HG02571 (cell line): ENCODE data around the gene OTX1.
A peak's percentile ranks its signal among the peaks of the same experiment; 100 is the strongest.
"Not testable (repeated sequence)": the region's sequence is repeated elsewhere in the genome, so short reads cannot be mapped to it uniquely, and the experiment has no call there.

ENCODE experiments used
- ATAC-seq: cut with Tn5 transposase; IDR thresholded peaks from one replicate; pipeline ENCODE4 v1.9.1; 2021; ENCODE audit warnings: mild to moderate bottlenecking, moderate library complexity; ENCODE audit not compliant: unreplicated experiment

Gene OTX1

DNA sequence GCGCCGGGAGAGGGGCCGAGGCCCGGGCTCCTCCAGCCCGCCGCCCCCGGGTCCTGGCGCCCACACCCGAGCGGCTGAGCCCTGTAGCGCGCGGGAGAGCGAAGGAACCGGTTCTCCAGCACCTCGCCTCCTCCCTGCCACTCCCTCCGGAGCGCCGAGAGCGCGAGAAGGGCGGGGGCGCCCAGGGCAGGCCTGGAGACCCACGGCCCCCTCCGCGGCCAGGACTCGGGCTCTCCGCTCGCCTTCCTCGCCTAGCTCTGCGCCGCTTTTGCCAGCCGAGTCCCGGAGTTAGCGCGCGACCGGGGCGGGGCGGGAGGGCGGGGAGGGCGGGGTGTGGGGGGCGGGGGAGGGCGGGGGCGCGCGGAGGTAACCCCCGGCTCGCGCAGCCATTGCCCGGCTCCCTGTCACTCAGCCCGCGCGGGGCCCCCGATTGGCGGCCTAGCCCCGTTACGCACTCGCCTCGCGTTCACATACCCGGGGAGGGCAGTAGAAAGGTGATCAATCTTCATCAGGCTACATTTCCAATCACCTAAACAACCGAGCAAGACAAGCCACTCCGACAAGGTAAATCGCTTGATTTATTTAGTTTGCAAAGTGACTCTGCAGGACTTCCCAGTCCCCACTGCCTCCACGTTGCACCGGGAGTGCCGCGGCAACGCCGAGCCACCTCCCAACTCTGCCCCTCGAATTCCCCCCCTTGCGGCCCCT is at the start of gene OTX1:
Gene OTX1 (plus strand): TSS at position 497 of the 708 bp plus-strand sequence. CDS start 2,161 bp downstream, outside the sequence.
- ATAC-seq: peak; percentile 84

DNA sequence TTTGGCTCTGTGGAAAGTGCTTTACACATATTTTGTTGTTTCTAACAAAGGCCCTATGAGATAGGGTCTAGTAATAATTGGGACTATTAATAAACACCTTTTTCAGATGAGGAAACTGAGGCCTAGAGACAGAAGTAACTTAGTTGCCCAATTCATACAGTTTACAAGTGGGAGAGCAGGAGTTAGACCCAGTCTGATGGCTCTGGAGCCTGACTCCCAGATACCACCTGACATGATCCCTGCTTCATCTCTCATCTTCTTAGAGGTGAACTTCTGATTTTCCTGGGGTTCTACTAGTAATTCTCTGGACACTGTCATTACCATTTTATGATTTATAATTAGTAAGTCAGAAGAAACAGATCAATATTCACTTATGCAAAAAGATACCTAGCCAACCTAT is 49.1 kb upstream of the OTX1 start:
- ATAC-seq: no peak

DNA sequence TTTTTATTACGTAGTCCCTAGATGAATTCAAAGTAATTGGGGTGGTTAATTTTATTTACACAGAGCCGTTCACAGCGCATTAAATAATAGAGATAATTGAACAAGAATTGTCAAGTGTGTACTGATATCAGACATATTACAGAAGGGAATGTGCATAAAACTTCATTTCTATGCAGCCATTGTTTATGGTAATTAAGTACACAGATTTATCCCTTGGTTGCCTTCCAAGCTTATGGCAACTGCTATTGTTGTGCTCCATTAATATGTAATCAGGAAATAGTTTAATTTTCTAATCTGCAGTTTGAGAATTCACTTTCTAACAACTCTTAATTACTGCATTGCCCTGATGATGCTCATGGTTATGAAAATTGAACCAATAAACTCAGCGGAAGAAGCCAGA is 47.3 kb upstream of the OTX1 start:
- no peak for ATAC-seq

DNA sequence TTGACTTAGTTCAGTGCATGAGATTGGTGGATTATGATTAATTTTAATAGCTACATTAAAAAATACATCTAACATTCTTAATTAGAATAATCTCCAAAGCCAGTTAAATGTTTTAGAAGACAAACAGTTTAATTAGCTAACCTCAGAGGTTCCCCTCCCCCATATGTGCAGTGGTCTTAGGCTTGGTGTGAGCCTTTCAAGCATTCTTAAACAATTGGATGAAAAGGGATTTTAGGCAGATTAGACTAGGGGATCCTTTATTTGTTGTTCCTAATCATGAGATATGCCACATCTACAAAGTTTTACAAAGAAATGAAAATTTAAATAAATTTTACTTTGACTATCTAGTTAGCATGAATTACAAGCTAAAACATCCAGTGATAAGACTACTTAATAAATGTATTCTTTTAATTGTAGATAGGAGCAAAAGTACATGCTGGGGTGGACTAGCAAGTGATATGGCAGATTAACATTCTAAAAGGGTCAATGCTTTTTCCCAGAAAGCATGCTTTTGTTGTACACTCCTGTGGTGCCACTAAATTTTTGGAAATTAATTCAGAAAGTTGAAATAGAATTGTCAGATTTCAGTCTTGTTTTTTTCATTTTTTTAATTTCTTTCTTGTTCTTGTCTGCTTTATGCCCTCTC is 42.7 kb upstream of the OTX1 start:
- ATAC-seq: no peak

DNA sequence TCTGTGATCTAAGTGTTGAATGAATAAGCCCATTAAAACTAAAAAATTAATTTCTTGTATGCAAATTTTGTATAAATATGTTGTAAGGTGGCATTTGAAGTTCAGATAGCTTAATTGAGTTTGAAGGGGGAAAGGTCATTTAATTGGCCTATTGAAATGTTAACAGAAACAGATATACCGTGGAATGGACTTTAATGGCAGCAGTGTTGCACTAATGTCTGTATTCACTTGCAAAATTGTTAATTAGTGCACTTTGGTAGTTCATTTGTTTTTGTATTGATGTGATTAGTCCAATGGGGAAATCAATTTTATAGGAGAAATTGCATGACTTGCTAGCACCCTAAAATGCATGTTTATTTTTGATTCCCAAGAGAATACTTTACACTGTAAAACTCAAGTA is 41.8 kb upstream of the OTX1 start:
- no peak for ATAC-seq

DNA sequence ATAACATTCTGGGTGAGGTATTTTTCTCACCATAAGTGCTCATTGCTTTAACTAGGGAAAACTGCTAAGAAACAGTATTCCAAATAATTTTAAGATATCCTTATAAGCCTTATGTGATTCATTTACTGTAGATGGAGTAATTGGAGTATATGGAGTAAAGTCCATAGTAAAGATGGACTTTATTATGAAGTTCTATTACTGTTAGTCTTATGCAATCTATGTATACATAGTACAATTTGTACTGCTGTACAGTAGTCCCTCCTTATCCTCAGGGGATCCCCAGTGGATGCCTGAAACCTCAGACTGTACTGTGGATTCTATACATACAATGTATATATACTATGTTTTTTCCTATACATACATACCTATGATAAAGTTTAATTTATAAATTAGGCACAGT is 41.1 kb upstream of the OTX1 start:
- no peak for ATAC-seq

DNA sequence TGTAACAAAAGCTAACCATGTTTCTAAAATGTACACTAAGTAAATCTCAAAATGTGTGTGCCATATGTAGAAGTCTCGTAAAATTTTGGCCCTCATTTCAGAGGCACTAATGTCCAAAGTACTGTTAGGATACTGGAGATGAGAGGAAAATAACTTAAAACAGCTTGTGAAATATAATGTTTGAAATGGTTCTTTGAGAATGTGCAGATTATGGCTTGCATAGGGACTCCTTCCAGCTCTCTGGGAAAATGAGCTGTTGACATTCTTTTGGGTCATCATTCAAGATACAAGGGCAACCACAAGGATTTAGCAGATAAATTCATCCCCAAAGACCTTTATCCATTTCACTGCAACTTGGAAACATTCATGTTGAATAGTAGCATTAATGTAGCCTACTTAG is 38.1 kb upstream of the OTX1 start:
- ATAC-seq: no peak

DNA sequence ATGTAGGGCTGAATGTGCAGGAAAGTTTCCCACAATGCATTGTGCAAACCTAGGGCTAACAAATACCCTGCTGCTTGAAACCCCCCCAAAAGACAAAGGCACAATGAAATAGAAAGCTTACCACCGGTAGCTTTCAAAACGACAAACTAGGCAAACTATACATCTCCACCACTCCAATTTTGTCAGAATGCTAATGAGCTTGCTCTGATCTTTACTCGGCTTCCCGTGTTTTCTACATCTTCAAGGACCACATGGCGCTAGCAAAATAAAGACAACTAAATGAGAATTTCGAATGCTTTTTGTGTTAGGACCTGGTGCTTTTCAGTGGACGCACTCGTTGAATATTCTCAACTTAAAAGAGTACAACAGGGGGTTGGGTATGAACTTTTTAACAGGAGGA is 37.2 kb upstream of the OTX1 start:
- no peak for ATAC-seq

DNA sequence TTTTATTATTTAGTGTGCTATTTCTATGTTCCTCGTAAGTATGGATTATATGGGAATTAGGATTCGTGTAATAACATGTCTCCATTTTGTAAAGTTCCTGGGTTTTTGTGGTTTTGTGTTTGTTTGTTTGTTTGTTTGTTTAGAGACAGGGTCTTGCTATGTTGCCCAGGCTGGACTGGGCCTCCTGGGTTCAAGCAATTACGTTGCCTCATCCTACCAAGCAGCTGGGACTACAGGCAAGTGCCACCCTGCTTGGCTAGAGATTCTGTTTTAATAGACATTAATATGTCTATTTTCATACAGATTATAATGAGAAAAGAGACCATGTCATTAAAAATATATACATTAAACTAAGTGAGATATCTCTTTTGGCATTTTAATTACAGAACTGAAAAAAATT is 35.2 kb upstream of the OTX1 start:
- ATAC-seq: no peak

DNA sequence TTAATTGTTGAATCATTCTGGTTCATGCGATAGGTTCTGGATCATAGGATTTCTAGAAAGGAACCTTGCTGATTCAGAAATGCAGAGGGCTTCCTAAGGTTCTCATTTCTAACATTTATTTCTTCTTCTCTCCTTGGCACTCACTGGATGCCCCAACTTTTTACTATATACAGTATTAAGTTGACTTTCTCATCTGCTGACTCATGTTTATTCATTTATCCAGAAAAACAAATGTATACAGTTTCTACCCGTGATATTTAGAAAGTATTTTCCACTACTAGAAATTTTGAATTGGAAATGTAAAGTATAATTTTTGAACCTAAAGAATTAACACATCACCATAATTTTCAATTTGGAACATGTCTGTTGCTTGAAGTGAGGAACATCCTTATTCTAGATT is 32.2 kb upstream of the OTX1 start:
- ATAC-seq: no peak

DNA sequence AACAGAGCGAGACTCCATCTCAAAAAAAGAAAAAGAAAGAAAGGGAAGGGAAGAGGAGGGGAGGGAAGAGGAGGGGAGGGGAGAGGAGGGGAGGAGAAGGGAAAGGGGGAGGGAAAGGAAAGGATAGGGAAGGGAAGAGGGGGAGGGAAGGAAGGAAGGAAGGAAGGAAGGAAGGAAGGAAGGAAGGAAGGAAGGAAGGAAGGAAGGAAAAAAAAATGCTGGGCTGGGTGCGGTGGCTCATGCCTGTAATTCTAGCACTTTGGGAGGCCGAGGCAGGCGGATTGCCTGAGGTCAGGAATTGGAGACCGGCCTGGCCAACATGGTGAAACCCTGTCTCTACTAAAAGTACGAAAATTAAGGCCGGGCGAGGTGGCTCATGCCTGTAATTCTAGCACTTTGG is 30.9 kb upstream of the OTX1 start:
- not testable (repeated sequence) for ATAC-seq

DNA sequence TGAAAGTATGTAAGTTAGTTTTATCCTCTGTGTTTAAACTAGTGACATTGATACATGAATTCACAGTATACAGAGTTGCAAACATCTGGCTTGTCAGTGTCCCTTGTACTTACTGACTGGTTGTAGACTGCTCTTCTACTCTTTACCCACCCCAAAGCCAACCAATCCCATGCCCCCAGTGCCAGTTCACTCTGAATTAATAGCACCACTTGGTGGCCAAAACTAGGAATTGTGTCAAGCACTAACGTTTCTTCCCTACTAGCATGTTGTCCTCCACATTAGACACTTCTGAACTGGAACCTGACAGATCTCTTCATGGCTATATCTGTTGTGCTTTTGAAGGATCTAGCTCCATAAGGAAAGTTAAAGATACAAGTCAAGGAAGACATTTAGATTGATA is 27.2 kb upstream of the OTX1 start:
- no peak for ATAC-seq

DNA sequence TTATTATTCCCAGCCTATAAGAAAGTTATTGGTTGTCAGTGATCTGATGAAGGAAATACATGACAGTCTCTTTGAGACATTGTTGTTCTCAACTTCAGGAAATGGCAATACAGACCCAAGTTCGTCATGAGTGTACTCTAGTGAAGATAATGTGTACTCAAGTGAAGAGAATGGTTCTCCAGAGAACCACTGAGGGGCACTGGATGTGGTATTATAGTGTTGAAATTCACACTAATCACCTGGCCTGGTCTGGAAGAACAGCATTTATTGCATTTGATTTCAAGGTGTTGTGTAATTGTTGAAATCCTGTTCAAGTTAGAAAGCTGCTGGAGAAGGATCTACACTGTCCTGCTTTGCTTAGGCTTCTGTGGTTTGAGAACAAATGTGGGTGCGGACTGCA is 23.4 kb upstream of the OTX1 start:
- no peak for ATAC-seq

DNA sequence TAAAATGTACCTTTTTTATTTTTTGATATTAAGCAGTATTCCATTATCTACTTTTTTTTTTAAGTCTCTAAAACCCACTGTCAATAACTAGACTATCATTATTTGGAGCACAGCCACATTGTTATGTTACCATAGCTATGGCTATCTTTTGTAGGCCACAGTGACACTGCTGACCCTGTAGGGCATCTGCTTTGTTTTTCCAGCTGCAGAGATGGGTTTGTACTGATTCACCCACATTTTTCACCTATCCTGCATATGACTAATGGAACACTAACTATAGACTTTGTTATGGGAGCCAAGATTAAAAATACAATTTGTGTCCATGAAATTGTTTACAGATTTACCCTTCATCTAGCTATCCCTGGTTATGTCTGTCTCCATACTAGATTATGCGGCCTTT is 21.6 kb upstream of the OTX1 start:
- no peak for ATAC-seq

DNA sequence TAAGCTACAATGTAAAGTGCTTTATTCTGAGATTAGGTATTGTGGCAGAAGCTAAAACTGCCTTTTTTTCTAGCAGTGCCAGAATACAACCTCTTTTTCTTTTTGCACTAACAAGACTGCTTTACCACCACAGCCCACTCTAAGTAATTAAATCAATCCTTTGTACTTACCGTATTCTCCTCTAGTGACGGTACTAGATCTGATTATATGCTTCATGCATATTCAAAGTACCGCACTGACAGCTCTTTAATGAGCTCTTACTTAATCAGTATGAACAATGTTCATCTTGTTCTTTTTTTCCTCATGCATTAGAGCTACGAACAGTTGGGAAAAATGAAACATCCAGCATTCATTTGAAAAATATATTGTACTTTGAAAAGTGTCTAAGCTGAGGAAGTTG is 16.1 kb upstream of the OTX1 start:
- no peak for ATAC-seq

DNA sequence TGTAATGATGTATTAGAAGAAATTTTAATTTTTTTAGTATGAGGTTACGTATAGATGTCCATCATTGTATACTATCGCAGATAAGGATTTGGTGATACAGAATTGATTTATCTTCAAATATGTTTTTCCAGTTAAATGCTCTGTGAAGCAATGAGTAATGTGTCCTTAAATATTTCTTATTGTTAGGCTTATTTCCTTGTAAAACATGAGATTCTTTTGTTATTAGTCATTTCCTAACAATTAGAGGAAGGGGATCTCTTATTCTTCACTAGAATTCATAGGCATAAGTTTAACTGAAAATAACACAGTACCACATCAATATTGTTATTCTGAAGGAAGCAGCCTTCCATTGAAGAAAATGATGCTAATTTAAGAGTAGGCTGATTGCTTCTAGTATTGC is 15.5 kb upstream of the OTX1 start:
- ATAC-seq: no peak

DNA sequence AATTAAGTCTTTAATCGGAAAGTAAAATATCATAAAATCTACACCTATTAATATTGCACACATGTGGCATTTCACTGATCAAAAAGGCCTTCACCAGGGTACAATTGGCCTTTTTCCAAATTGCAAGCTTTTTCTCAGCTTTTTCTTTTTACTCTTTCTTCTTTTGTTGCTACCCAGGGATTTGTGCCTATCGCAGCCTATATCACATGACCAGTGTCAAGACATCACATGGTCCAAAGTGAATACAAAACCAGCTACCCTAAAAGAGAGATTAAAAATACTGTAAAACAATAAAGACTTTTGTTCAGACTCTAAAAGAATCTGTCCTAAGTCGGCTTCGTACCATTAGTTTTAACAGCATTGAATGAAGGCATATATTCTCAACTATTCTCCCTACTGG is 15.0 kb upstream of the OTX1 start:
- no peak for ATAC-seq

DNA sequence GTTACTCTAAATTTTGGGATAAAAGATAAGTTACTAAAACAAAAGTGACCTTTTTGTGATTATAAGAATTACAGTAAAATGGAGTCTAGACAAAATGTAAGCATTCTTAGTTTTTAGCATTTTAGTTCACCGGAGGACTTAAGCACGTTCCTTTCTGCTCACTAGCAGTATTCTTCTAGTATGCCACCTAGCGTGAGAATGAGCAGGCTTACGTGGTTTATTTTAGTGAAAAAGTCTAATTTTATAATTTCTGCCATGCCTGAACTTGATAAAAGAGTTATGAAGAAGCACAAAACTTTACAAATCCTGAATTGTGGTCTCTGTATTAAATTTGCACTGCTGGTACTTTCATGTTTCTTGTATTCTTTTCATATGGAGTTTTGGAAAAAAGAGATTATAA is 12.6 kb upstream of the OTX1 start:
- no peak for ATAC-seq

DNA sequence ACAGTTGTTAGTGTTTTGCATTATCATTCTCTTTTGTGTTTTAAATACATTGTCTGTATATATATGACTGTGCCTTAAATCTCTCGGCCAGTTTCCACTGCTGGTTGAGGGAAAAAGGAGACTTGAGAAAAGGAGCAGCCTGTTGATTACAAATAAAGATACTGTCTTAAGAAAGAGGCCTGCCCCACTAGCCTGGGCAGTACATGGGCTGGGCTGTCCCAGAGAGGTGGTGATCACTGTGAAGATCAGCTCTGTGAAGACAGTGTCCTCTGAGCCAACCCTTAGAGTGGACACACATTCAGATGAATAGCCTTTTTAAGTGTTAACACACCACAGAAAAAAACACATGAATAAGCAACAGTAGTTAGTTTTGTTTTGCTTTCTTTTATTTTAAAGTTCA is 10.0 kb upstream of the OTX1 start:
- no peak for ATAC-seq

DNA sequence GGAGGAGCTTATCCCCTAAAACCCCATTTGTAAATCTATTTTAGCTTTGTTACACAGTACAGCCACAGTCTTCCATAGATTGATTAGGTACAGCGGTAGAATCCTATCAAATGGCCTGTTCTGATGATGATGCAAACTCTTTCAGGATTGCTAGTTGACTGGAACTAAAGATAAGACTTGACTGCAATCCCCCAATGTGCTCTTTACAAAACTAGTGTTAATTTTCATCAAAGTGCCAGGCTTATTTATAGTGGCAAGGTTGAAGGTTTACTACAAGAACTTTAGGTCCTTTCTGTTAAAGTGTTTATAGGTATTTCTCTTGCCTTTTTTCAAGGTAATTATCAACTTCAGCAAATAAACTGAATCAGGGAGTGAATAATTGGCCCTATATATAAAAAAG is 9.0 kb upstream of the OTX1 start:
- ATAC-seq: no peak

DNA sequence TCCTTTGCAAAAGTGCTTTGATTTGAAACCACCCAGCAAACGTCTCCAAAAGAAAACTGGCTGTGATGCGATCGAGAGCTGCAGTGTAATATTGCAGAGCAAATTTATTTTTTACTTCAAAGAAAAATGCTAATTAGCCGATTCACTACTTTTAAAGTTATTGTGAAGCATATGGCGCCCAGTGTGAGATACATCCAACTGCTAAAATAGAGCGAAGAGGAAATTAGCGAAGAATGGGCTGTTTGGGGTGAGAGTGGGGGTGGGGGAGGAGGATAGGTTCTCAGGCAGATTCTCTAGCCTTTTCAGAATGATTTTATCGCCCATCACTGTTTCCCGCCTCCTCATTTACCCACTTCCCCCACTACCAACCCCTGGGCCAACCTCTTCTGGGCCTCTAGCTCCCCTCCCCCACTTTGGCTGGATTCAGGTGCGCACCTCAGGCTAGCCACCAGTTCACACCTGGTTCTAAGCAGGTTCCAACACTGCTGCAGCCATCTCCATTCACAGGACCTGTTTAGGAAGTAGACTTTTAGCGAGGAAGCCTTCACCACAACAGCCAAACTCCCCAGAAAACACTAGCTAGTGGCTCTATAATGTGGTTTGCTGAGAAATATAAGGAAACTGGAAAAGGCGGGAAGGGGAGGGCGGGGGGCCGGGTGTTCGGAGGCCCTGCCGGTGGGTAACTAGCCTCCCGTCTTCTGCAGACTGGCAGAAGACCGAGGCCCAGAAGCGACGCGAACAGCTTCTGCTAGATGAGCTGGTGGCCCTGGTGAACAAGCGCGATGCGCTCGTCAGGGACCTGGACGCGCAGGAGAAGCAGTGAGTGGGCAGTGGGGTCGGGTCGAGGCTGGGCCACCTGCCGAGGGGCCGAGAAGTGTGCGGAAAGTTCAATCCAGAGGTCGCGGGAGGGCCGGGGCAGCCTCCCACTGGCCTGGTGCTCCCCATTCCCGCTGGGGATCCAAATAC is 6.0 kb upstream of the OTX1 start:
- ATAC-seq: no peak

DNA sequence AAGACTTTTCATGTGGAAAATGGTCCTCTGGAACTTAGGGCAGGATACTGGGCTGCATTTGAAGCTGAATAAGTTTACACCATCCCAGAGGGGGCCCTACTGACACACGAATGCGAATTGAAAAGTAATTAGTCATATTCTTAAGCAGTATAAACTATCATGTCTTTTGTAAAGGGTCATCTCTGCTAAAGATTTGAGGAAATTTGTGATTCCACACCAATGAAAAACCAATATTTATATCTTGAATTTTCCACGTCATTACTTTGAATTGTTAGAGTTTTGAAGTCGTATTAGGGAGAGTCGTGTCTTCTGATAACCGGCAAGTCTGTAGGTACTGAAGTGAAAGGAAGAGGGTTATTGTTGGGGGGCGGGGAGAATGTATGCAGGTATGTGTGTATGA is 4.1 kb upstream of the OTX1 start:
- ATAC-seq: no peak
